WTC11 (cell line): ENCODE data around the gene TMEFF1. TPM values are rescaled to one million over a fixed set of nuclear protein-coding genes. Genes with fewer than 3 reads are reported as not detected.

Source experiments
- ATAC-seq: fragments of 200-7000 bp; cut with Tn5 transposase; 2 replicates; pipeline ENCODE4 v1.10.0; 2021; ENCODE audit warnings: mild to moderate bottlenecking, moderate library complexity
- CTCF ChIA-PET: fragments of 300-600 bp; sonication (Branson Sonifier 250); formaldehyde crosslinking; loops from one replicate; lab custom pipeline; 2021; ENCODE audit warnings: antibody characterized with exemption; lab: Charles Lee
- POLR2A ChIA-PET: fragments of 350-600 bp; sonication (Branson Sonifier 250); formaldehyde crosslinking; loops from one replicate; lab custom pipeline; 2021; ENCODE audit warnings: antibody characterized with exemption; lab: Charles Lee
- DNase-seq: peaks from one replicate; pipeline ENCODE4 v3.0.0; 2021; ENCODE audit warnings: low spot score
- H3K27ac Mint-ChIP-seq: 2 replicates; pipeline ENCODE4 v1.8.0; 2021; ENCODE audit warnings: mixed read lengths
- H3K27me3 Mint-ChIP-seq: 2 replicates; pipeline ENCODE4 v1.8.0; 2021; ENCODE audit warnings: low read depth, mild to moderate bottlenecking, moderate library complexity, mixed read lengths
- H3K36me3 Mint-ChIP-seq: 2 replicates; pipeline ENCODE4 v1.8.0; 2021; ENCODE audit warnings: mixed read lengths
- H3K4me1 Mint-ChIP-seq: 2 replicates; pipeline ENCODE4 v1.8.0; 2022; ENCODE audit warnings: mixed read lengths
- H3K4me3 Mint-ChIP-seq: 2 replicates; pipeline ENCODE4 v1.8.0; 2021; ENCODE audit warnings: mild to moderate bottlenecking, moderate library complexity, mixed read lengths
- H3K9me3 Mint-ChIP-seq: 2 replicates; pipeline ENCODE4 v1.8.0; 2021; ENCODE audit warnings: mixed read lengths
- ATF1 ChIP-seq: sonication (generic); formaldehyde crosslinking; IDR thresholded peaks from 2 replicates; pipeline ENCODE4 v1.8.1; 2023; ENCODE audit warnings: mild to moderate bottlenecking, moderate library complexity, missing genetic modification reagents
- ATF6 ChIP-seq: sonication (generic); formaldehyde crosslinking; IDR thresholded peaks from 2 replicates; pipeline ENCODE4 v1.8.1; 2023; ENCODE audit warnings: mild to moderate bottlenecking, missing genetic modification reagents
- CBFB ChIP-seq: sonication (generic); formaldehyde crosslinking; IDR thresholded peaks from 2 replicates; pipeline ENCODE4 v1.8.1; 2022; ENCODE audit warnings: mild to moderate bottlenecking, low read depth, missing genetic modification reagents
- FOXP1 ChIP-seq: sonication (generic); formaldehyde crosslinking; IDR thresholded peaks from 2 replicates; pipeline ENCODE4 v1.8.0; 2022; ENCODE audit warnings: missing genetic modification reagents, mild to moderate bottlenecking, moderate library complexity, borderline replicate concordance
- GABPB1 ChIP-seq: sonication (generic); formaldehyde crosslinking; IDR thresholded peaks from 2 replicates; pipeline ENCODE4 v1.8.1; 2023; ENCODE audit warnings: mild to moderate bottlenecking, missing genetic modification reagents
- HMGXB4 ChIP-seq: sonication (generic); formaldehyde crosslinking; IDR thresholded peaks from 2 replicates; pipeline ENCODE4 v1.8.1; 2023; ENCODE audit warnings: mild to moderate bottlenecking, moderate library complexity, missing genetic modification reagents
- IRF2 ChIP-seq: sonication (generic); formaldehyde crosslinking; IDR thresholded peaks from 2 replicates; pipeline ENCODE4 v1.8.0; 2022; ENCODE audit warnings: low read depth, missing genetic modification reagents, borderline replicate concordance
- JAZF1 ChIP-seq: fragments of 250-450 bp; sonication (Bioruptor Pico); IDR thresholded peaks from 2 replicates; pipeline ENCODE4 v1.9.0; 2021; ENCODE audit warnings: moderate library complexity, mild to moderate bottlenecking, inconsistent platforms
- JUN ChIP-seq: sonication (generic); formaldehyde crosslinking; IDR thresholded peaks from 2 replicates; pipeline ENCODE4 v1.8.0; 2023; ENCODE audit warnings: mild to moderate bottlenecking, missing genetic modification reagents
- MAX ChIP-seq: sonication (generic); formaldehyde crosslinking; IDR thresholded peaks from 2 replicates; pipeline ENCODE4 v1.8.0; 2022; ENCODE audit warnings: mild to moderate bottlenecking, missing genetic modification reagents
- NFATC4 ChIP-seq: fragments of 250-450 bp; sonication (Bioruptor Pico); IDR thresholded peaks from 2 replicates; pipeline ENCODE4 v1.9.0; 2021; ENCODE audit warnings: mild to moderate bottlenecking
- NFE2L1 ChIP-seq: sonication (generic); formaldehyde crosslinking; IDR thresholded peaks from 2 replicates; pipeline ENCODE4 v1.8.1; 2023; ENCODE audit warnings: missing genetic modification reagents
- NR1H2 ChIP-seq: sonication (generic); formaldehyde crosslinking; IDR thresholded peaks from 2 replicates; pipeline ENCODE4 v1.9.0; 2021; ENCODE audit warnings: mild to moderate bottlenecking, moderate library complexity, missing genetic modification reagents
- SMAD4 ChIP-seq: sonication (generic); formaldehyde crosslinking; IDR thresholded peaks from 2 replicates; pipeline ENCODE4 v1.8.0; 2022; ENCODE audit warnings: mild to moderate bottlenecking, missing genetic modification reagents
- SOX15 ChIP-seq: fragments of 250-450 bp; sonication (Bioruptor Pico); IDR thresholded peaks from 2 replicates; pipeline ENCODE4 v1.9.0; 2021; ENCODE audit warnings: mild to moderate bottlenecking
- SP1 ChIP-seq: sonication (generic); formaldehyde crosslinking; conservative IDR thresholded peaks from 2 replicates; pipeline ENCODE4 v1.8.1; 2022; ENCODE audit warnings: missing genetic modification reagents
- TCF7 ChIP-seq: sonication (generic); formaldehyde crosslinking; IDR thresholded peaks from 2 replicates; pipeline ENCODE4 v1.8.0; 2022; ENCODE audit warnings: mild to moderate bottlenecking, low read depth, missing genetic modification reagents, moderate library complexity
- TEAD4 ChIP-seq: sonication (generic); formaldehyde crosslinking; IDR thresholded peaks from 2 replicates; pipeline ENCODE4 v1.8.0; 2022; ENCODE audit warnings: mild to moderate bottlenecking, missing genetic modification reagents
- ZBTB21 ChIP-seq: sonication (generic); formaldehyde crosslinking; IDR thresholded peaks from 2 replicates; pipeline ENCODE4 v1.8.1; 2023; ENCODE audit warnings: mild to moderate bottlenecking, missing genetic modification reagents, borderline replicate concordance
- ZNF219 ChIP-seq: sonication (generic); formaldehyde crosslinking; IDR thresholded peaks from 2 replicates; pipeline ENCODE4 v1.8.0; 2023; ENCODE audit warnings: missing genetic modification reagents, mild to moderate bottlenecking, borderline replicate concordance
- ZNF263 ChIP-seq: sonication (generic); formaldehyde crosslinking; IDR thresholded peaks from 2 replicates; pipeline ENCODE4 v1.8.1; 2022; ENCODE audit warnings: low read depth, mild to moderate bottlenecking, moderate library complexity, missing genetic modification reagents
- ZNF532 ChIP-seq: fragments of 250-450 bp; sonication (Bioruptor Pico); IDR thresholded peaks from 2 replicates; pipeline ENCODE4 v1.9.0; 2021; ENCODE audit warnings: mild to moderate bottlenecking, borderline replicate concordance
- total RNA-seq: library from RNA; stranded (reverse); gene quantifications from 3 replicates; pipeline ENCODE4 v1.2.3, GENCODE V29; 2021
- TF ChIP-seq, protein P1 (sequence below): sonication (generic); formaldehyde crosslinking; IDR thresholded peaks from 2 replicates; pipeline ENCODE4 v1.8.0; 2023; ENCODE audit warnings: mild to moderate bottlenecking, missing genetic modification reagents

TMEFF1 gene
- total RNA-seq, 1 experiment from 2014 or later, result 62.7 TPM

- POLR2A ChIA-PET, result no interaction called here
- no peak for ATAC-seq
- CTCF ChIA-PET, result interaction anchor here (0.8 to 1.5 kb wide), 2 partner anchors 18 to 692 kb away, joined by 3 to 12 read pairs; no protein-coding TSS in a partner anchor
Measured at GRCh38 chr9:100619665-100620064, 146.7 kb downstream of the TMEFF1 start.

DNA sequence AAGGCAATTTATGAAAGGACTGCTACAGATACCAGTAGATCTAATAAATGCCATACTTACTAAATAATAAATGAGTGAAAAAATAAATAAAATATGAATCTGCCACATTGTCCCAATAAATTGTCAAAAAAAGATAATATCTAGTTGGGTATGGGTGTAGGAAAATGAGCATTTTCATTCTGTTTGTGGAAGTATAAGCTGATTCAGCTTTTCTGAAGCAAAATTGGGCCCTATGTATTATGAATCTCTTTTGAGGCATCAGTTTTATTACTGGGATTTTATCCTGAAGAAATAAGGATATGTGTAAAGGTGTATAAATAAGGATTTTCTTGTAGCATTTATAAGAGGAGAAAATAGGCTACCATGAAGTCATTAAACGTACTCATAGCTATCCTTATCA, 151.0 kb downstream of the TMEFF1 start:
- Mint-ChIP-seq H3K4me3 (no peak overlapping the region), H3K27me3 (no peaks in the 10 kb centered on the region), H3K9me3 (peaks cover 6% of the 10 kb centered on the region)
- ChIA-PET CTCF (interaction anchor here (0.9 kb wide), 1 partner anchor 22 kb away, joined by 3 read pairs; no protein-coding TSS in a partner anchor), POLR2A (no interaction called here)
- no peak for ATAC-seq
- no peak for TF ChIP-seq NFATC4 (CRISPR knock-in tag)
- TF ChIP-seq ZNF219 (CRISPR knock-in tag), result no peak
- no peak for TF ChIP-seq HMGXB4 (CRISPR knock-in tag)
- TF ChIP-seq NR1H2 (CRISPR knock-in tag), result no peak
- no peak for TF ChIP-seq ZNF263
- TF ChIP-seq, protein P1, sequence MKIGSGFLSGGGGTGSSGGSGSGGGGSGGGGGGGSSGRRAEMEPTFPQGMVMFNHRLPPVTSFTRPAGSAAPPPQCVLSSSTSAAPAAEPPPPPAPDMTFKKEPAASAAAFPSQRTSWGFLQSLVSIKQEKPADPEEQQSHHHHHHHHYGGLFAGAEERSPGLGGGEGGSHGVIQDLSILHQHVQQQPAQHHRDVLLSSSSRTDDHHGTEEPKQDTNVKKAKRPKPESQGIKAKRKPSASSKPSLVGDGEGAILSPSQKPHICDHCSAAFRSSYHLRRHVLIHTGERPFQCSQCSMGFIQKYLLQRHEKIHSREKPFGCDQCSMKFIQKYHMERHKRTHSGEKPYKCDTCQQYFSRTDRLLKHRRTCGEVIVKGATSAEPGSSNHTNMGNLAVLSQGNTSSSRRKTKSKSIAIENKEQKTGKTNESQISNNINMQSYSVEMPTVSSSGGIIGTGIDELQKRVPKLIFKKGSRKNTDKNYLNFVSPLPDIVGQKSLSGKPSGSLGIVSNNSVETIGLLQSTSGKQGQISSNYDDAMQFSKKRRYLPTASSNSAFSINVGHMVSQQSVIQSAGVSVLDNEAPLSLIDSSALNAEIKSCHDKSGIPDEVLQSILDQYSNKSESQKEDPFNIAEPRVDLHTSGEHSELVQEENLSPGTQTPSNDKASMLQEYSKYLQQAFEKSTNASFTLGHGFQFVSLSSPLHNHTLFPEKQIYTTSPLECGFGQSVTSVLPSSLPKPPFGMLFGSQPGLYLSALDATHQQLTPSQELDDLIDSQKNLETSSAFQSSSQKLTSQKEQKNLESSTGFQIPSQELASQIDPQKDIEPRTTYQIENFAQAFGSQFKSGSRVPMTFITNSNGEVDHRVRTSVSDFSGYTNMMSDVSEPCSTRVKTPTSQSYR, result no peak
- TF ChIP-seq, all 79 proteins: peak for 0
- DNase-seq, result no peak
- Mint-ChIP-seq H3K4me1 (no peaks in the 10 kb centered on the region), H3K36me3 (no peaks in the 10 kb centered on the region), H3K27ac (no peak overlapping the region)

More at GRCh38 chr9:100619665-100620064, 146.7 kb downstream of the TMEFF1 start:
- Mint-ChIP-seq H3K9me3 (peaks cover 29% of the 10 kb centered on the region), H3K27ac (no peak overlapping the region), H3K4me1 (no peaks in the 10 kb centered on the region)
- TF ChIP-seq IRF2 (CRISPR knock-in tag), result no peak
- TF ChIP-seq ATF1 (CRISPR knock-in tag), result no peak
- TF ChIP-seq FOXP1 (CRISPR knock-in tag), result no peak
- TF ChIP-seq NFE2L1 (CRISPR knock-in tag), result no peak
- no peak for TF ChIP-seq JUN (CRISPR knock-in tag)
- TF ChIP-seq MAX (CRISPR knock-in tag), result no peak
- TF ChIP-seq ZBTB21 (CRISPR knock-in tag), result no peak
- no peak for TF ChIP-seq ATF6 (CRISPR knock-in tag)
- TF ChIP-seq JAZF1, result no peak
- no peak for TF ChIP-seq SMAD4
- no peak for TF ChIP-seq SOX15
- TF ChIP-seq, all 79 proteins: peak for 0
- Mint-ChIP-seq H3K36me3 (peaks cover 17% of the 10 kb centered on the region), H3K27me3 (no peaks in the 10 kb centered on the region), H3K4me3 (no peak overlapping the region)
- no peak for DNase-seq

- Mint-ChIP-seq H3K27me3 (no peaks in the 10 kb centered on the region), H3K9me3 (peaks cover 6% of the 10 kb centered on the region), H3K4me3 (no peak overlapping the region), H3K36me3 (no peaks in the 10 kb centered on the region), H3K4me1 (0 out of 2 replicates have a peak, but pooled peaks cover 2% of the 10 kb centered on the region), H3K27ac (no peak overlapping the region)
- no peak for ATAC-seq
- DNase-seq, result no peak
- POLR2A ChIA-PET, result no interaction called here
- CTCF ChIA-PET, result no interaction called here
- TF ChIP-seq SP1 (no peak), TCF7 (CRISPR knock-in tag) (no peak), GABPB1 (CRISPR knock-in tag) (no peak), ZNF532 (CRISPR knock-in tag) (no peak), CBFB (CRISPR knock-in tag) (no peak), TEAD4 (CRISPR knock-in tag) (no peak), NR1H2 (CRISPR knock-in tag) (no peak), MAX (CRISPR knock-in tag) (no peak)
Measured at GRCh38 chr9:100626949-100627348, 154.0 kb downstream of the TMEFF1 start.
